Stimulated activated naive B cell treated with anti-CD40 and anti-IgM and Interleukin-4, amounts not matched to agents 10 μg/mL and 1 μg/mL and 100 μg/mL, for 72 hours (primary cell): ENCODE data around the gene GPNMB.
"Not testable (repeated sequence)": the region's sequence is repeated elsewhere in the genome, so short reads cannot be mapped to it uniquely, and the experiment has no call there.

Experiments
- ATAC-seq, 2 donors: fragments of 150-1000 bp; cut with Tn5 transposase; replicated peaks; 2 replicates each; pipeline ENCODE4 v1.10.0; 2021; ENCODE audit warnings: moderate library complexity in 1 of 2
- DNase-seq: peaks from one replicate; pipeline ENCODE4 v3.0.0; 2021
- H3K27ac Mint-ChIP-seq: one replicate; pipeline ENCODE4 v1.8.0; 2022; ENCODE audit warnings: mild to moderate bottlenecking, mixed read lengths
- H3K27me3 Mint-ChIP-seq, 2 donors: one replicate each; pipeline ENCODE4 v1.8.0; 2022; ENCODE audit warnings: mixed read lengths in 2 of 2
- H3K36me3 Mint-ChIP-seq, 2 donors: one replicate each; pipeline ENCODE4 v1.8.0; 2022; ENCODE audit warnings: mixed read lengths in 2 of 2, mild to moderate bottlenecking in 1 of 2
- H3K4me1 Mint-ChIP-seq, 2 donors: one replicate each; pipeline ENCODE4 v1.8.0; 2022; ENCODE audit warnings: mixed read lengths in 2 of 2, mild to moderate bottlenecking in 1 of 2
- H3K4me3 Mint-ChIP-seq, 2 donors: one replicate each; pipeline ENCODE4 v1.8.0; 2022; ENCODE audit warnings: mild to moderate bottlenecking in 2 of 2, mixed read lengths in 2 of 2, moderate library complexity in 1 of 2
- H3K9me3 Mint-ChIP-seq, 2 donors: one replicate each; pipeline ENCODE4 v1.8.0; 2022; ENCODE audit warnings: mixed read lengths in 2 of 2, mild to moderate bottlenecking in 1 of 2

Gene GPNMB

DNA sequence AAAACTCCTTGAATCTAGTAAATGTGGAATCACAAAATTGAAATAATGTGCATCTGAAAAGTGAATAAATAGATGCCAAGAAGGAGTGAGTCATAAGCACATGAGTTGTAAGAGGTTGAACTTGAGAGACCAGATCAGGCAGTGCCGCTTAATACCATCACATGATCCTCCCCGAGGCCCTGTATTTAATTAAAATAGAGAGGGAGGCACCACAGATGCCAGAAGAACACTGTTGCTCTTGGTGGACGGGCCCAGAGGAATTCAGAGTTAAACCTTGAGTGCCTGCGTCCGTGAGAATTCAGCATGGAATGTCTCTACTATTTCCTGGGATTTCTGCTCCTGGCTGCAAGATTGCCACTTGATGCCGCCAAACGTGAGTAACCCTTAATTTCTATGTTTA lies at the start of gene GPNMB:
TSS of gene GPNMB (plus strand) at position 221 of the 400 bp plus-strand sequence. CDS start at position 304, 83 bp downstream.
- DNase-seq (no peak), ATAC-seq (no peak)
- Mint-ChIP-seq H3K4me3 (peak within 1 kb of the TSS; percentile 75 to 77), H3K4me1 (peaks cover 3 to 13% of the 10 kb centered on the region in 2 donors), H3K27me3 (peaks cover 62 to 75% of the 10 kb centered on the region in 2 donors), H3K9me3 (peaks cover 0 to 4% of the 10 kb centered on the region in 2 donors), H3K27ac (no peak within 1 kb of the TSS), H3K36me3 (peaks cover 0 to 2% of the 10 kb centered on the region in 2 donors)

DNA sequence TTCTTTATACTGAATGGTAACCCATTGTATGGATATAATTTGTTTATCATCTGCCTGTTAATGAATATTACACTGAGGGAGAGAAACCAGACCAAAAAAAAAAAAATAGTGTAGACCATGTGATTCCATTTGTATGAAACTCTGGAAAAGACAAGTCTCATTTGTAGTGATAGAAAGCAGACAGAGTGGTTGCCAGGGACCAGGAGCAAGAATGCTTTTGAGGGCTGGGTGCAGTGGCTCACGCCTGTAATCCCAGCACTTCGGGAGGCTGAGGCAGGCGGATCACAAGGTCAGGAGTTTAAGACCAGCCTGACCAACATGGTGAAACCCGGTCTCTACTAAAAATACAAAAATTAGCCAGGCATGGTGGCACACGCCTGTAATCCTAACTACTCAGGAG lies 48.8 kb upstream of the GPNMB start:
- not testable (repeated sequence) for H3K4me3 Mint-ChIP-seq, ATAC-seq, H3K4me1 Mint-ChIP-seq, H3K27me3 Mint-ChIP-seq, H3K9me3 Mint-ChIP-seq, DNase-seq, H3K27ac Mint-ChIP-seq
- peaks cover 47 to 52% of the 10 kb centered on the region in 2 donors for H3K36me3 Mint-ChIP-seq

GRCh38 chr7:23200331-23200730 lies 46.2 kb upstream of the GPNMB start:
- H3K9me3 Mint-ChIP-seq: no peaks in the 10 kb centered on the region
- H3K36me3 Mint-ChIP-seq: peaks cover 56 to 59% of the 10 kb centered on the region in 2 donors
- no peak overlapping the region for H3K27ac Mint-ChIP-seq
- no peak for DNase-seq
- no peaks in the 10 kb centered on the region for H3K27me3 Mint-ChIP-seq
- ATAC-seq: no peak
- peaks cover under 1 to 2% of the 10 kb centered on the region in 2 donors for H3K4me1 Mint-ChIP-seq
- H3K4me3 Mint-ChIP-seq: no peak overlapping the region

DNA sequence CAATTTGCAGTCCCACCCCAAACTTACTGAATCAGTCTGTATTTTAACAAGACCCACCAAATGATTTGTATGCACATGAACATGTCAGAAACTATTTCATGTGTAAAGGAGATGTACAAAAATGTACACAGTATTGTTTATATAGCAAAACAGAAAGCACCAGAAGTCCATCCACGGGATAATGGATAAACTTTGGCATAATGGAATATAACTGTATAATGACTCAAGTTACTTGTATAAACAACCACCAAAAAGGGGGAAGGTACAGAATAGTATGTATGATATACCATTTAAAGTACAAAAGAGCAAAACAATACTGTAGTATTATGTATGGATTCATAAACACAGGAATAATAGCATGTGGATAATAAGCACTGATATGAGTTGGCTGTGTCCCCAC lies 42.3 kb upstream of the GPNMB start:
- no peak for DNase-seq
- ATAC-seq: no peak
- H3K4me3 Mint-ChIP-seq: no peak overlapping the region
- no peaks in the 10 kb centered on the region for H3K9me3 Mint-ChIP-seq
- H3K36me3 Mint-ChIP-seq: peaks cover 42 to 43% of the 10 kb centered on the region in 2 donors
- peaks cover 0 to 11% of the 10 kb centered on the region in 2 donors for H3K27me3 Mint-ChIP-seq
- no peak overlapping the region for H3K27ac Mint-ChIP-seq
- peaks cover 3 to 15% of the 10 kb centered on the region in 2 donors for H3K4me1 Mint-ChIP-seq

DNA sequence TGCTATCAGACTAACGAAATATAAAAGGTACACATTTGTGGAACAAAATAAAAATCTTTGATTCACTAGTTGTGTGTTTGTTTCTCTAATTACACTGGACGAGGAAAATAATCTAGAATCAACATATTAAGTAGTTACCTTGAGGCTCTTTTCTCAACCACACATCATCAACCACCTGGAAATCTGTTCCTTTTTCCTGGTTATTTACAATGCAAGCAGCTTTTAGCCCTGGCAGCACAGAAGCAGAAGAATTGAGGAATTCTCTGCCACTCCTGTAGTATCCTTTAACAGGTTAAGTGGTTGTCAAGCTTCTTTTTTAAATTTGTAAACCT lies 41.0 kb upstream of the GPNMB start:
- Mint-ChIP-seq H3K27me3 (peaks cover 0 to 11% of the 10 kb centered on the region in 2 donors), H3K4me3 (peak overlapping the region in 1 of 2 donors; percentile 65), H3K27ac (no peak overlapping the region), H3K36me3 (peaks cover 32 to 37% of the 10 kb centered on the region in 2 donors), H3K4me1 (peaks cover 3 to 15% of the 10 kb centered on the region in 2 donors), H3K9me3 (no peaks in the 10 kb centered on the region)
- DNase-seq (no peak), ATAC-seq (no peak)

GRCh38 chr7:23205909-23206767 lies 40.4 kb upstream of the GPNMB start:
- peaks cover 0 to 15% of the 10 kb centered on the region in 2 donors for H3K27me3 Mint-ChIP-seq
- DNase-seq: no peak
- peaks cover 31 to 35% of the 10 kb centered on the region in 2 donors for H3K36me3 Mint-ChIP-seq
- peak overlapping the region; percentile 67 for H3K27ac Mint-ChIP-seq
- H3K4me3 Mint-ChIP-seq: peak overlapping the region in 1 of 2 donors; percentile 65
- ATAC-seq: peak in 1 of 2 donors; percentile 49
- H3K9me3 Mint-ChIP-seq: no peaks in the 10 kb centered on the region
- peaks cover 3 to 15% of the 10 kb centered on the region in 2 donors for H3K4me1 Mint-ChIP-seq

- no peak overlapping the region for H3K27ac Mint-ChIP-seq
- no peak for DNase-seq
- H3K27me3 Mint-ChIP-seq: peaks cover 0 to 20% of the 10 kb centered on the region in 2 donors
- ATAC-seq: no peak
- H3K36me3 Mint-ChIP-seq: peaks cover 23 to 27% of the 10 kb centered on the region in 2 donors
- H3K4me3 Mint-ChIP-seq: no peak overlapping the region
- H3K9me3 Mint-ChIP-seq: no peaks in the 10 kb centered on the region
- peaks cover 3 to 15% of the 10 kb centered on the region in 2 donors for H3K4me1 Mint-ChIP-seq
These were observed 39.6 kb upstream of the GPNMB start for GRCh38 chr7:23207021-23207420.

- Mint-ChIP-seq H3K9me3 (no peaks in the 10 kb centered on the region), H3K4me1 (peaks cover 3 to 15% of the 10 kb centered on the region in 2 donors), H3K27ac (no peak overlapping the region), H3K27me3 (peaks cover 0 to 20% of the 10 kb centered on the region in 2 donors), H3K36me3 (peaks cover 19 to 23% of the 10 kb centered on the region in 2 donors), H3K4me3 (no peak overlapping the region)
- DNase-seq (no peak), ATAC-seq (no peak)
These were observed 38.7 kb upstream of the GPNMB start for GRCh38 chr7:23207884-23208283.

- H3K4me1 Mint-ChIP-seq: peaks cover 3 to 15% of the 10 kb centered on the region in 2 donors
- DNase-seq: no peak
These were observed 38.3 kb upstream of the GPNMB start for GRCh38 chr7:23208316-23208715.

DNA sequence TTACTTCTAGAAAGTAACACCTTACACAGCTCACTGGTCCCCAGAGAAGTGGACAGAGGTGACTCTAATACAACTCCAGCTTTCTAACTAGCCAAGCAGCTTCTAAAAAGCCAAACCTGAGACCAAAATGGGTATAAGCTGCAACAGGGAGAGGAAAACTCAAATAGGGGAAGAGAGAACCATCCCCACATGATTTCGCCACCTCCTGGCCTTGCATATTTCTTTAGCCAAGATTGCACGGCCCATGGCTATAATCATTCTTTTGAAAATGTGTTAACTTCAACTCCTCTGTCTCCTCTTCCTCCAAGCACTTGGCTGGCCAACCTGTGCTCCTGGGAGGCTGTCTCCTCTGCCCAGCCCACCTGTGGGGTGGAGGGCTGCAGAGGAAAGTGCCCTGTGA lies 36.1 kb upstream of the GPNMB start:
- H3K27me3 Mint-ChIP-seq: peaks cover 5 to 31% of the 10 kb centered on the region in 2 donors
- ATAC-seq (no peak), DNase-seq (no peak)
- peaks cover 0 to 3% of the 10 kb centered on the region in 2 donors for H3K36me3 Mint-ChIP-seq
- H3K4me1 Mint-ChIP-seq: peaks cover under 1 to 12% of the 10 kb centered on the region in 2 donors
- no peak overlapping the region for H3K27ac Mint-ChIP-seq
- H3K9me3 Mint-ChIP-seq: no peaks in the 10 kb centered on the region
- H3K4me3 Mint-ChIP-seq: no peak overlapping the region

More at GRCh38 chr7:23208316-23208715, 38.3 kb upstream of the GPNMB start:
- H3K9me3 Mint-ChIP-seq: no peaks in the 10 kb centered on the region
- H3K36me3 Mint-ChIP-seq: peaks cover 15 to 20% of the 10 kb centered on the region in 2 donors
- no peak overlapping the region for H3K27ac Mint-ChIP-seq
- H3K4me3 Mint-ChIP-seq: no peak overlapping the region
- peaks cover 0 to 20% of the 10 kb centered on the region in 2 donors for H3K27me3 Mint-ChIP-seq
- no peak for ATAC-seq

GRCh38 chr7:23211589-23211988 lies 35.0 kb upstream of the GPNMB start:
- no peaks in the 10 kb centered on the region for H3K36me3 Mint-ChIP-seq
- no peak overlapping the region for H3K27ac Mint-ChIP-seq
- no peak for DNase-seq
- peaks cover 5 to 31% of the 10 kb centered on the region in 2 donors for H3K27me3 Mint-ChIP-seq
- H3K4me3 Mint-ChIP-seq: no peak overlapping the region
- no peaks in the 10 kb centered on the region for H3K9me3 Mint-ChIP-seq
- no peak for ATAC-seq
- H3K4me1 Mint-ChIP-seq: peaks cover 0 to 9% of the 10 kb centered on the region in 2 donors

DNA sequence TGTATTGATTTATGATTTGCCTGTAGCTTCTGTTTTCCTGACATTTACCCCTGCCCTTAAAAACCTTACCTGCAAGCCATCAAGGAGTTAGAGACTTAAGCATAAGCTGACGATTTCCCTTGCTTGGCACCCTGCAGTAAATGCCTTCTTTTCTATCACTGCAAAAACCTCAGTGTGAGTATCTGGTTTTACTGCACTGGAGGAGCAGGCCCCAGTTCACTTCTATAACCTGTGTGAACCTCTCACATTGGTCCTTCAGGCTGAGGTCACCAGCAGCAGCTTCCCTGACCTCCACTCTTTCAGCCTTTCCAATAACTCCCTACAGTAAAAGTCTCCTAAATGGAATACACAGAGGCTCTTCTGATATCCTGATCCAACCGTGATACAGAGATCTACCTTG lies 34.2 kb upstream of the GPNMB start:
- ATAC-seq: no peak
- H3K27ac Mint-ChIP-seq: no peak overlapping the region
- no peak overlapping the region for H3K4me3 Mint-ChIP-seq
- no peaks in the 10 kb centered on the region for H3K36me3 Mint-ChIP-seq
- H3K4me1 Mint-ChIP-seq: peaks cover 0 to 9% of the 10 kb centered on the region in 2 donors
- DNase-seq: no peak
- no peaks in the 10 kb centered on the region for H3K9me3 Mint-ChIP-seq
- peaks cover 5 to 29% of the 10 kb centered on the region in 2 donors for H3K27me3 Mint-ChIP-seq

DNA sequence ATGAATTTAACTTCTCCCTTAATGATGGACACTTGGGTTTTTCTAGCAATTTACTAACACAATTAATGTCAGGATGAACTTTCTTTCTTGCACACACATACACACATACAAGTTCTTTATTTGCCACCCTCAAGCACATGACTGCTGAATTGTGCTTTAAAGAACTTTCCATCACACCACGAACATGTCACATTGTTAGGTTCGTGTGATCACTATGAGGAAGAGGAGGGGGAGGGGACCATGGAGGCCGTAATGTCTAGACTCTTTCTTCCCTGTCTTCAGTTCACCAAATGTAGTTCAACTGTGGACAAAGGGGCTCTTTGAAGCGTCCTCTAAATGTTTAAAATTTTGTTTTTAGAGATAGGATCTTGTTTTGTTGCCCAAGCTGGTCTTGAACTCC lies 33.7 kb upstream of the GPNMB start:
- Mint-ChIP-seq H3K27ac (no peak overlapping the region), H3K9me3 (no peaks in the 10 kb centered on the region), H3K4me3 (no peak overlapping the region), H3K36me3 (no peaks in the 10 kb centered on the region), H3K4me1 (peaks cover 0 to 5% of the 10 kb centered on the region in 2 donors), H3K27me3 (peaks cover 5 to 24% of the 10 kb centered on the region in 2 donors)
- no peak for DNase-seq
- no peak for ATAC-seq

DNA sequence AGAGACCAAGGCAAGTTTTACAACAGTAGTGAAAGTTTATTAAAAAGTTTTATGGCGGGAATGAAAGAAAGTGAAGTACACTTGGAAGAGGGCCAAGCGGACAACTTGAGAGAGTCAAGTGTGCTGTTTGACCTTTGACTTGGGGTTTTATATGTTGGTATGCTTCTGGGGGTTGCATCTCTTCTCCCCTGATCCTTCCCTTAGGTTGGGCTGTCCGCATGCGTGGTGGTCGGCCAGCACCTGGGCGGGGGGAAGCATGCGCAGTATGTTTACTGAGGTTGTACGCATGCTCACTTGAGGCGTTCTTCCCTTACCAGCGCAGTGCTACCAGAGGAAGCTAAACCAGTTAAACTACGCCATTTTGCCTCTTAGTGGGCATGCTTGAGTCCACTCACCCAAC lies 32.8 kb upstream of the GPNMB start:
- DNase-seq (no peak), ATAC-seq (no peak)
- no peaks in the 10 kb centered on the region for H3K36me3 Mint-ChIP-seq
- H3K4me3 Mint-ChIP-seq: no peak overlapping the region
- H3K27me3 Mint-ChIP-seq: peaks cover 5 to 24% of the 10 kb centered on the region in 2 donors
- H3K27ac Mint-ChIP-seq: no peak overlapping the region
- H3K9me3 Mint-ChIP-seq: no peaks in the 10 kb centered on the region
- no peaks in the 10 kb centered on the region for H3K4me1 Mint-ChIP-seq

DNA sequence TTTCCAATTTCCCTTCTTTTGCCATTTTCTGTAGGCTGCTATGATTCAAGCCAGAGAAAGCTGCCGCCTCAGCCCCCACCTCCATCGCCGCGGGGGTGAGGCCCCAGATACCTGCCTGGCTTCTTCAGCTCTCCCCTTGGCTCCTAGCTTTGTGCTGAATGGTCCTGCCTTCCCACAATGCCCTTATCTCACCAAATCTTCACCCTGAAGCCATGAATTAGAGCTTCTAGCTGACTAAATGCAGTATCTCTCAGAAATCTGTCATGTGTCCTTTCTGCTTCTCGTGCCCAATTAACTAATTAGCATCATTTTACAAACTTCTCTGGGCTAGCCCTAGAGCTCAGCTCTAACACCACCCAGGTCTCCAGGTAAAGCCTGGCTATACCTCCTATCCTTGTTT lies 32.2 kb upstream of the GPNMB start:
- DNase-seq: no peak
- no peaks in the 10 kb centered on the region for H3K4me1 Mint-ChIP-seq
- no peak overlapping the region for H3K4me3 Mint-ChIP-seq
- peaks cover 5 to 30% of the 10 kb centered on the region in 2 donors for H3K27me3 Mint-ChIP-seq
- H3K36me3 Mint-ChIP-seq: no peaks in the 10 kb centered on the region
- no peak for ATAC-seq
- H3K9me3 Mint-ChIP-seq: no peaks in the 10 kb centered on the region
- H3K27ac Mint-ChIP-seq: no peak overlapping the region
